A549 treated with CpdA at 1 μM for 4 hours (cell line): ENCODE results near the gene KRT5. TPM values are rescaled to one million over a fixed set of nuclear protein-coding genes. Genes with fewer than 3 reads are reported as not detected.

Experiments
- total RNA-seq: library from RNA; stranded (reverse); fragments of 200-300 nt; extraction: Qiagen RNA extraction; gene quantifications from 5 replicates; pipeline ENCODE4 v1.2.3, GENCODE V29; 2022; ENCODE audit warnings: low read depth

The KRT5 gene
- 0.08 to 0.25 TPM (median 0.09 TPM) in 3 of 5 replicates, not detected in the others for total RNA-seq

GRCh38 chr12:52519826-52520662 is at the start of gene KRT5:
KRT5 (minus strand) TSS chr12:52520394; CDS start chr12:52520296, 98 bp downstream.

GRCh38 chr12:52552681-52553195 is 32.5 kb upstream of the KRT5 start, which contains the start of gene KRT71:
KRT71 (minus strand) TSS chr12:52553145; CDS start chr12:52553077, 68 bp downstream.

GRCh38 chr12:52493172-52493571 is 27.0 kb downstream of the KRT5 start, which contains the start of gene KRT6A:
KRT6A (minus strand) TSS chr12:52493257; CDS start chr12:52493188, 69 bp downstream.

GRCh38 chr12:52473768-52474167 is 46.4 kb downstream of the KRT5 start, which contains the start of gene KRT6C:
KRT6C (minus strand) TSS chr12:52473805; CDS start chr12:52473737, 68 bp downstream.

Other genes starting within 250 kb of the KRT5 start
- gene KRT86, start 245.7 kb downstream of the KRT5 start, total RNA-seq: 20.4 to 43.5 TPM (median 41.1 TPM) in 5 replicates
- 2,679 to 3,731 TPM (median 3,430 TPM) in 5 replicates for gene KRT81, start 228.9 kb downstream of the KRT5 start, total RNA-seq
- gene KRT83, start 199.0 kb downstream of the KRT5 start, total RNA-seq: 2.2 to 6.1 TPM (median 5.3 TPM) in 5 replicates
- not detected in 5 replicates for gene KRT85, start 152.9 kb downstream of the KRT5 start, total RNA-seq
- not detected in 5 replicates for gene KRT84, start 134.7 kb downstream of the KRT5 start, total RNA-seq
- gene KRT82, start 114.1 kb downstream of the KRT5 start, total RNA-seq: not detected in 5 replicates
- 0.19 to 0.29 TPM (median 0.23 TPM) in 5 replicates for gene KRT75, start 86.0 kb downstream of the KRT5 start, total RNA-seq
- 0.06 TPM in 1 of 5 replicates, not detected in the others for gene KRT6B, start 68.2 kb downstream of the KRT5 start, total RNA-seq
- gene KRT6C, start 46.6 kb downstream of the KRT5 start, total RNA-seq: not detected in 5 replicates
- gene KRT6A, start 27.1 kb downstream of the KRT5 start, total RNA-seq: 0.15 to 0.42 TPM (median 0.29 TPM) in 5 replicates
- gene KRT71, start 32.8 kb upstream of the KRT5 start, total RNA-seq: not detected in 5 replicates
- not detected in 5 replicates for gene KRT74, start 53.4 kb upstream of the KRT5 start, total RNA-seq
- not detected in 5 replicates for gene KRT72, start 81.1 kb upstream of the KRT5 start, total RNA-seq
- gene KRT73, start 98.2 kb upstream of the KRT5 start, total RNA-seq: not detected in 5 replicates
- gene KRT2, start 131.8 kb upstream of the KRT5 start, total RNA-seq: 0.03 TPM in 1 of 5 replicates, not detected in the others
- gene KRT1, start 160.0 kb upstream of the KRT5 start, total RNA-seq: not detected in 5 replicates
- gene KRT77, start 183.1 kb upstream of the KRT5 start, total RNA-seq: not detected in 5 replicates